ENCODE measurements around the gene DZIP3. TPM values are rescaled to one million over a fixed set of nuclear protein-coding genes. Genes with fewer than 3 reads are reported as not detected.

DZIP3 gene
- polyA plus RNA-seq, 3 donors: 0.92 to 1.2 (median 1.1) TPM

GRCh38 chr3:108698461-108698860 lies 108.9 kb downstream of the DZIP3 start:
- Histone ChIP-seq H3K4me3 (replicated peaks in 1 of 3; ENCODE audit: low read depth in 2 of 3, low read length in 3 of 3) (no peak overlapping the region), H3K4me1 (ENCODE audit: control insufficient read depth in 1 of 2, insufficient read depth in 2 of 2, low read length in 2 of 2) (no peaks in the 10 kb centered on the region), H3K79me2 (ENCODE audit: insufficient read depth, low read length) (no peaks in the 10 kb centered on the region), H3K9ac (ENCODE audit: insufficient read depth, low read length, poor library complexity, severe bottlenecking) (no peak overlapping the region), H4K20me1 (ENCODE audit: insufficient read depth, low read length) (no peaks in the 10 kb centered on the region), H3K27ac (ENCODE audit: low read depth in 1 of 2, low read length in 2 of 2) (no peak overlapping the region), H3K9me3 (replicated peaks in 1 of 2; ENCODE audit: control insufficient read depth in 1 of 2, insufficient read depth in 1 of 2, low read length in 2 of 2) (no peaks in the 10 kb centered on the region), H2AFZ (ENCODE audit: insufficient read depth, low read depth, low read length, poor library complexity, severe bottlenecking) (no peak overlapping the region), H3K4me2 (replicated peaks; ENCODE audit: extremely low read depth, low read length, poor library complexity, severe bottlenecking) (no peak overlapping the region), H3K27me3 (ENCODE audit: control insufficient read depth in 2 of 2, insufficient read depth in 2 of 2, low read length in 2 of 2) (no peaks in the 10 kb centered on the region), H3K36me3 (replicated peaks in 1 of 2; ENCODE audit: control insufficient read depth in 1 of 2, insufficient read depth in 2 of 2, low read length in 2 of 2) (no peaks in the 10 kb centered on the region)
- intact Hi-C loops (cut with micrococcal nuclease): no loop called here
- no CpG with 5 or more reads among the region's 1 CpG for WGBS (ENCODE audit: insufficient coverage)
- Mint-ChIP-seq H3K4me3 (no peak overlapping the region), H3K4me1 (no peaks in the 10 kb centered on the region), H3K36me3 (no peaks in the 10 kb centered on the region), H3K27me3 (ENCODE audit: low read depth in 3 of 3) (peaks cover 0 to 1% (median 0%) of the 10 kb centered on the region in 3 donors), H3K27ac (no peak overlapping the region), H3K9me3 (peaks cover 0 to 12% (median 8%) of the 10 kb centered on the region in 7 donors)
- TF ChIP-seq CTCF (IDR thresholded peaks at IDR 0.05): no peak
- DNase-seq: no peak

- H3K27me3 Mint-ChIP-seq (ENCODE audit: low read depth in 3 of 3): peaks cover 0 to 5% (median 0%) of the 10 kb centered on the region in 3 donors
Observed at GRCh38 chr3:108705045-108705444, 115.5 kb downstream of the DZIP3 start.

More at GRCh38 chr3:108705045-108705444, 115.5 kb downstream of the DZIP3 start:
- TF ChIP-seq CTCF (IDR thresholded peaks at IDR 0.05): no peak
- Histone ChIP-seq H3K27ac (ENCODE audit: low read depth in 1 of 2, low read length in 2 of 2) (no peak overlapping the region), H3K79me2 (ENCODE audit: insufficient read depth, low read length) (no peaks in the 10 kb centered on the region), H3K9ac (ENCODE audit: insufficient read depth, low read length, poor library complexity, severe bottlenecking) (no peak overlapping the region), H2AFZ (ENCODE audit: insufficient read depth, low read depth, low read length, poor library complexity, severe bottlenecking) (no peak overlapping the region), H3K4me1 (ENCODE audit: control insufficient read depth in 1 of 2, insufficient read depth in 2 of 2, low read length in 2 of 2) (no peaks in the 10 kb centered on the region), H3K4me3 (replicated peaks in 1 of 3; ENCODE audit: low read depth in 2 of 3, low read length in 3 of 3) (no peak overlapping the region), H3K27me3 (ENCODE audit: control insufficient read depth in 2 of 2, insufficient read depth in 2 of 2, low read length in 2 of 2) (no peaks in the 10 kb centered on the region), H3K4me2 (replicated peaks; ENCODE audit: extremely low read depth, low read length, poor library complexity, severe bottlenecking) (no peak overlapping the region), H3K36me3 (replicated peaks in 1 of 2; ENCODE audit: control insufficient read depth in 1 of 2, insufficient read depth in 2 of 2, low read length in 2 of 2) (no peaks in the 10 kb centered on the region), H4K20me1 (ENCODE audit: insufficient read depth, low read length) (no peaks in the 10 kb centered on the region), H3K9me3 (replicated peaks in 1 of 2; ENCODE audit: control insufficient read depth in 1 of 2, insufficient read depth in 1 of 2, low read length in 2 of 2) (peaks cover 0 to 4% of the 10 kb centered on the region in 2 donors)
- Mint-ChIP-seq H3K4me1 (no peaks in the 10 kb centered on the region), H3K27ac (no peak overlapping the region), H3K4me3 (no peak overlapping the region), H3K36me3 (no peaks in the 10 kb centered on the region), H3K9me3 (peaks cover 2 to 14% (median 12%) of the 10 kb centered on the region in 7 donors)
- DNase-seq: no peak
- intact Hi-C loops (cut with micrococcal nuclease): no loop called here
- no CpG with 5 or more reads among the region's 1 CpG for WGBS (ENCODE audit: insufficient coverage)

Data from CD14-positive monocyte (primary cell).